GM23338 (cell line): ENCODE data around the gene HOXC5. TPM values are rescaled to one million over a fixed set of nuclear protein-coding genes. Genes with fewer than 3 reads are reported as not detected.

Experiments
- ATAC-seq: fragments of 200-7000 bp; cut with Tn5 transposase; 3 replicates; pipeline ENCODE4 v1.9.1; 2020
- DNase-seq: peaks from one replicate; pipeline ENCODE4 v3.0.0-alpha.2; 2015; ENCODE audit warnings: low spot score
- H2AFZ ChIP-seq: fragments of 200-600 bp; sonication (generic); 2 replicates; pipeline ENCODE4 v1.8.0; 2016; ENCODE audit warnings: antibody characterized with exemption, mild to moderate bottlenecking, moderate library complexity
- H3F3A ChIP-seq: fragments of 200-600 bp; sonication (generic); replicated peaks from 2 replicates; pipeline ENCODE4 v1.8.0; 2017; ENCODE audit warnings: antibody characterized with exemption, mixed run types, low read depth
- H3K27ac ChIP-seq: fragments of 200-600 bp; sonication (generic); 2 replicates; pipeline ENCODE4 v1.6.1; 2016; ENCODE audit warnings: low read depth
- H3K27me3 ChIP-seq: fragments of 200-600 bp; sonication (generic); 2 replicates; pipeline ENCODE4 v1.8.0; 2016; ENCODE audit warnings: mild to moderate bottlenecking, mixed run types, moderate library complexity; ENCODE audit not compliant: insufficient read depth
- H3K36me3 ChIP-seq: fragments of 200-600 bp; sonication (generic); 2 replicates; pipeline ENCODE4 v1.8.0; 2016; ENCODE audit warnings: mild to moderate bottlenecking; ENCODE audit not compliant: insufficient read depth
- H3K4me1 ChIP-seq: fragments of 200-600 bp; sonication (generic); 2 replicates; pipeline ENCODE4 v1.8.0; 2016; ENCODE audit warnings: mild to moderate bottlenecking, moderate library complexity; ENCODE audit not compliant: insufficient read depth
- H3K4me2 ChIP-seq: fragments of 200-600 bp; sonication (generic); 2 replicates; pipeline ENCODE4 v1.7.1; 2017; ENCODE audit warnings: mixed run types
- H3K4me3 ChIP-seq: fragments of 200-600 bp; sonication (generic); 2 replicates; pipeline ENCODE4 v1.6.1; 2016; ENCODE audit warnings: mixed run types
- H3K79me2 ChIP-seq: fragments of 200-600 bp; sonication (generic); replicated peaks from 2 replicates; pipeline ENCODE4 v1.8.0; 2017; ENCODE audit warnings: mild to moderate bottlenecking; ENCODE audit not compliant: insufficient read depth
- H3K9me2 ChIP-seq: fragments of 200-600 bp; sonication (generic); 2 replicates; pipeline ENCODE4 v1.8.0; 2017; ENCODE audit not compliant: insufficient read depth
- H4K20me1 ChIP-seq: fragments of 200-600 bp; sonication (generic); replicated peaks from 2 replicates; pipeline ENCODE4 v1.8.0; 2017; ENCODE audit warnings: mild to moderate bottlenecking; ENCODE audit not compliant: insufficient read depth
- H3K27ac Mint-ChIP-seq: 2 replicates; pipeline ENCODE4 v1.8.0; 2020; ENCODE audit warnings: inconsistent platforms, mild to moderate bottlenecking, moderate library complexity, mixed read lengths
- H3K27me3 Mint-ChIP-seq: 3 replicates; pipeline ENCODE4 v1.8.0; 2022; ENCODE audit warnings: low read depth, mild to moderate bottlenecking, moderate library complexity, mixed read lengths, inconsistent platforms; ENCODE audit not compliant: insufficient read depth, poor library complexity
- H3K36me3 Mint-ChIP-seq: 3 replicates; pipeline ENCODE4 v1.8.0; 2021; ENCODE audit warnings: low read depth, mild to moderate bottlenecking, inconsistent platforms, moderate library complexity, mixed read lengths
- H3K4me1 Mint-ChIP-seq: 3 replicates; pipeline ENCODE4 v1.8.0; 2020; ENCODE audit warnings: mild to moderate bottlenecking, inconsistent platforms, mixed read lengths
- H3K4me3 Mint-ChIP-seq: 3 replicates; pipeline ENCODE4 v1.8.0; 2021; ENCODE audit warnings: moderate library complexity, mild to moderate bottlenecking, inconsistent platforms, mixed read lengths
- H3K9me3 Mint-ChIP-seq: 3 replicates; pipeline ENCODE4 v1.8.0; 2020; ENCODE audit warnings: moderate library complexity, mild to moderate bottlenecking, inconsistent platforms, mixed read lengths
- CREB1 ChIP-seq: fragments of 250-450 bp; sonication (Bioruptor Pico); IDR thresholded peaks from 2 replicates; pipeline ENCODE4 v1.5.0; 2020; ENCODE audit warnings: low read depth, mild to moderate bottlenecking, moderate library complexity
- ETS1 ChIP-seq: IDR thresholded peaks from 2 replicates; pipeline ENCODE4 v1.6.1; 2016; ENCODE audit warnings: antibody characterized with exemption
- EZH2 ChIP-seq: fragments of 200-600 bp; sonication (generic); IDR thresholded peaks from one replicate; pipeline ENCODE4 v1.8.0; 2017; ENCODE audit warnings: antibody characterized with exemption, mild to moderate bottlenecking, low read depth; ENCODE audit not compliant: unreplicated experiment
- EZH2phosphoT487 ChIP-seq: fragments of 200-600 bp; sonication (generic); IDR thresholded peaks from one replicate; pipeline ENCODE4 v1.8.1; 2018; ENCODE audit warnings: antibody characterized with exemption; ENCODE audit not compliant: unreplicated experiment
- JUNB ChIP-seq: IDR thresholded peaks from one replicate; pipeline ENCODE4 v1.6.1; 2016; ENCODE audit warnings: antibody characterized with exemption; ENCODE audit not compliant: unreplicated experiment
- REST ChIP-seq: IDR thresholded peaks from one replicate; pipeline ENCODE4 v1.6.1; 2018; ENCODE audit warnings: antibody characterized with exemption; ENCODE audit not compliant: unreplicated experiment
- STAT1 ChIP-seq: IDR thresholded peaks from one replicate; pipeline ENCODE4 v1.6.1; 2016; ENCODE audit warnings: antibody characterized with exemption; ENCODE audit not compliant: unreplicated experiment
- ZNF331 ChIP-seq: fragments of 250-450 bp; sonication (Bioruptor Pico); IDR thresholded peaks from 2 replicates; pipeline ENCODE4 v1.5.0; 2020; ENCODE audit warnings: low read depth, mild to moderate bottlenecking, moderate library complexity
- polyA plus RNA-seq: library from polyadenylated mRNA; unstranded; fragments of >200 nt; fragmentation: Nextera tagmentation; extraction: Ambion mirVana; gene quantifications from 2 replicates; pipeline ENCODE4 v1.2.1, GENCODE V29; 2016
- total RNA-seq: library from RNA; depleted of rRNA; stranded (reverse); fragments of >200 nt; shearing (Covaris generic); gene quantifications from 2 replicates; pipeline ENCODE4 v1.2.3, GENCODE V29; 2014
- TF ChIP-seq, protein P1 (sequence below): fragments of 250-450 bp; sonication (Bioruptor Pico); IDR thresholded peaks from 2 replicates; pipeline ENCODE4 v1.5.0; 2020; ENCODE audit warnings: mild to moderate bottlenecking, moderate library complexity

Gene HOXC5
- total and polyA plus RNA-seq, 2 experiments from 2014 or later: not detected

GRCh38 chr12:54068418-54069070, 35.7 kb downstream of the HOXC5 start:
- Histone ChIP-seq H3K9me2 (no peaks in the 10 kb centered on the region), H3K4me1 (no peaks in the 10 kb centered on the region), H3K4me3 (no peak overlapping the region), H3F3A (no peaks in the 10 kb centered on the region), H3K79me2 (no peaks in the 10 kb centered on the region), H3K27me3 (peaks cover 96% of the 10 kb centered on the region), H3K36me3 (no peaks in the 10 kb centered on the region), H4K20me1 (no peaks in the 10 kb centered on the region), H3K27ac (no peak overlapping the region), H3K4me2 (no peak overlapping the region), H2AFZ (no peak overlapping the region)
- DNase-seq: no peak
- no peaks in the 10 kb centered on the region for H3K36me3 Mint-ChIP-seq
- no peak for ATAC-seq
- no peak overlapping the region for H3K27ac Mint-ChIP-seq
- H3K9me3 Mint-ChIP-seq: no peaks in the 10 kb centered on the region
- peaks cover 25% of the 10 kb centered on the region for H3K27me3 Mint-ChIP-seq
- no peak for TF ChIP-seq STAT1
- no peak for TF ChIP-seq EZH2phosphoT487
- no peak for TF ChIP-seq CREB1 (CRISPR knock-in tag)
- TF ChIP-seq REST: no peak
- no peak for TF ChIP-seq EZH2
- no peak for TF ChIP-seq JUNB
- TF ChIP-seq ZNF331 (CRISPR knock-in tag): no peak
- TF ChIP-seq, protein P1, sequence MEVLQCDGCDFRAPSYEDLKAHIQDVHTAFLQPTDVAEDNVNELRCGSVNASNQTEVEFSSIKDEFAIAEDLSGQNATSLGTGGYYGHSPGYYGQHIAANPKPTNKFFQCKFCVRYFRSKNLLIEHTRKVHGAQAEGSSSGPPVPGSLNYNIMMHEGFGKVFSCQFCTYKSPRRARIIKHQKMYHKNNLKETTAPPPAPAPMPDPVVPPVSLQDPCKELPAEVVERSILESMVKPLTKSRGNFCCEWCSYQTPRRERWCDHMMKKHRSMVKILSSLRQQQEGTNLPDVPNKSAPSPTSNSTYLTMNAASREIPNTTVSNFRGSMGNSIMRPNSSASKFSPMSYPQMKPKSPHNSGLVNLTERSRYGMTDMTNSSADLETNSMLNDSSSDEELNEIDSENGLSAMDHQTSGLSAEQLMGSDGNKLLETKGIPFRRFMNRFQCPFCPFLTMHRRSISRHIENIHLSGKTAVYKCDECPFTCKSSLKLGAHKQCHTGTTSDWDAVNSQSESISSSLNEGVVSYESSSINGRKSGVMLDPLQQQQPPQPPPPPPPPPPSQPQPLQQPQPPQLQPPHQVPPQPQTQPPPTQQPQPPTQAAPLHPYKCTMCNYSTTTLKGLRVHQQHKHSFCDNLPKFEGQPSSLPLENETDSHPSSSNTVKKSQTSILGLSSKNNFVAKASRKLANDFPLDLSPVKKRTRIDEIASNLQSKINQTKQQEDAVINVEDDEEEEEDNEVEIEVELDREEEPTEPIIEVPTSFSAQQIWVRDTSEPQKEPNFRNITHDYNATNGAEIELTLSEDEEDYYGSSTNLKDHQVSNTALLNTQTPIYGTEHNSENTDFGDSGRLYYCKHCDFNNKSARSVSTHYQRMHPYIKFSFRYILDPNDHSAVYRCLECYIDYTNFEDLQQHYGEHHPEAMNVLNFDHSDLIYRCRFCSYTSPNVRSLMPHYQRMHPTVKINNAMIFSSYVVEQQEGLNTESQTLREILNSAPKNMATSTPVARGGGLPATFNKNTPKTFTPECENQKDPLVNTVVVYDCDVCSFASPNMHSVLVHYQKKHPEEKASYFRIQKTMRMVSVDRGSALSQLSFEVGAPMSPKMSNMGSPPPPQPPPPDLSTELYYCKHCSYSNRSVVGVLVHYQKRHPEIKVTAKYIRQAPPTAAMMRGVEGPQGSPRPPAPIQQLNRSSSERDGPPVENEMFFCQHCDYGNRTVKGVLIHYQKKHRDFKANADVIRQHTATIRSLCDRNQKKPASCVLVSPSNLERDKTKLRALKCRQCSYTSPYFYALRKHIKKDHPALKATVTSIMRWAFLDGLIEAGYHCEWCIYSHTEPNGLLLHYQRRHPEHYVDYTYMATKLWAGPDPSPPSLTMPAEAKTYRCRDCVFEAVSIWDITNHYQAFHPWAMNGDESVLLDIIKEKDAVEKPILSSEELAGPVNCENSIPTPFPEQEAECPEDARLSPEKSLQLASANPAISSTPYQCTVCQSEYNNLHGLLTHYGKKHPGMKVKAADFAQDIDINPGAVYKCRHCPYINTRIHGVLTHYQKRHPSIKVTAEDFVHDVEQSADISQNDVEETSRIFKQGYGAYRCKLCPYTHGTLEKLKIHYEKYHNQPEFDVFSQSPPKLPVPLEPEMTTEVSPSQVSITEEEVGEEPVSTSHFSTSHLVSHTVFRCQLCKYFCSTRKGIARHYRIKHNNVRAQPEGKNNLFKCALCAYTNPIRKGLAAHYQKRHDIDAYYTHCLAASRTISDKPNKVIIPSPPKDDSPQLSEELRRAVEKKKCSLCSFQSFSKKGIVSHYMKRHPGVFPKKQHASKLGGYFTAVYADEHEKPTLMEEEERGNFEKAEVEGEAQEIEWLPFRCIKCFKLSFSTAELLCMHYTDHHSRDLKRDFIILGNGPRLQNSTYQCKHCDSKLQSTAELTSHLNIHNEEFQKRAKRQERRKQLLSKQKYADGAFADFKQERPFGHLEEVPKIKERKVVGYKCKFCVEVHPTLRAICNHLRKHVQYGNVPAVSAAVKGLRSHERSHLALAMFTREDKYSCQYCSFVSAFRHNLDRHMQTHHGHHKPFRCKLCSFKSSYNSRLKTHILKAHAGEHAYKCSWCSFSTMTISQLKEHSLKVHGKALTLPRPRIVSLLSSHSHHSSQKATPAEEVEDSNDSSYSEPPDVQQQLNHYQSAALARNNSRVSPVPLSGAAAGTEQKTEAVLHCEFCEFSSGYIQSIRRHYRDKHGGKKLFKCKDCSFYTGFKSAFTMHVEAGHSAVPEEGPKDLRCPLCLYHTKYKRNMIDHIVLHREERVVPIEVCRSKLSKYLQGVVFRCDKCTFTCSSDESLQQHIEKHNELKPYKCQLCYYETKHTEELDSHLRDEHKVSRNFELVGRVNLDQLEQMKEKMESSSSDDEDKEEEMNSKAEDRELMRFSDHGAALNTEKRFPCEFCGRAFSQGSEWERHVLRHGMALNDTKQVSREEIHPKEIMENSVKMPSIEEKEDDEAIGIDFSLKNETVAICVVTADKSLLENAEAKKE (CRISPR knock-in tag): no peak
- TF ChIP-seq ETS1: no peak
- H3K4me1 Mint-ChIP-seq: peaks cover 9% of the 10 kb centered on the region
- no peak overlapping the region for H3K4me3 Mint-ChIP-seq
